HUES64 (cell line): ENCODE data around the gene RABGAP1L.
"Not testable (repeated sequence)": the region's sequence is repeated elsewhere in the genome, so short reads cannot be mapped to it uniquely, and the experiment has no call there.

Experiments
- H3K27ac ChIP-seq: 2 replicates; pipeline ENCODE4 v1.7.0; 2013; ENCODE audit warnings: low read depth, low read length, inconsistent platforms
- H3K27me3 ChIP-seq: 2 replicates; pipeline ENCODE4 v1.6.1; 2013; ENCODE audit warnings: mild to moderate bottlenecking, low read length; ENCODE audit not compliant: insufficient read depth
- H3K36me3 ChIP-seq: 2 replicates; pipeline ENCODE4 v1.6.1; 2013; ENCODE audit warnings: mild to moderate bottlenecking, low read length; ENCODE audit not compliant: insufficient read depth
- H3K4me1 ChIP-seq: 2 replicates; pipeline ENCODE4 v1.6.1; 2013; ENCODE audit warnings: mild to moderate bottlenecking, low read length, moderate library complexity; ENCODE audit not compliant: insufficient read depth
- H3K4me3 ChIP-seq: 2 replicates; pipeline ENCODE4 v1.5.1; 2013; ENCODE audit warnings: mild to moderate bottlenecking, low read length, moderate library complexity
- H3K9ac ChIP-seq: 2 replicates; pipeline ENCODE4 v1.6.1; 2013; ENCODE audit warnings: mild to moderate bottlenecking, low read depth, low read length
- H3K9me3 ChIP-seq: 2 replicates; pipeline ENCODE4 v1.6.1; 2013; ENCODE audit warnings: low read depth, low read length; ENCODE audit not compliant: insufficient read depth
- WGBS: fragments of 150-250, 120-280 bp; methylation state at CpG from one replicate; pipeline ENCODE4 v1.1.7; 2013; ENCODE audit warnings: missing lambda C conversion rate; 5-methylcytosine and 5-hydroxymethylcytosine counted together

The RABGAP1L gene

DNA sequence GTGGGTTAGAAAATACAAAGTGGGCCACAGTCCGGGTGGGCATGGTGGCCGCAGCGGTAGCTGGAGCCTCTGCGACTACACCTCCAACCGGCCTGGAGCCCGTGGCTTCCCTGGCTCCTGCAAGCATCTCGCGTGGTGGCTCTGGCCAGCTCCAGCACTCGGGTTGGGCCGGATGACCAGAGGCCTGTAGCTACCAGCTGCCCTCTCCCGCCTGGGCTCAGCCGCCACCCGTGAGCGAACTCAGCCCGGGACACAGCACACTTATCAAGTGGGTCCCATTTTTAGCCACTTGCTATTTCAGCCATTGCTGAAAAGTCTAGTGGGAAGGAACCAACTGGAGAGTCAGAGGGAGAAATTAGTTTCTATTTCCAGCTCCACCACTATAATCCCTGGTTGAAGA, 732.7 kb downstream of the RABGAP1L start:
- Histone ChIP-seq H3K9me3 (no peaks in the 10 kb centered on the region), H3K4me1 (no peaks in the 10 kb centered on the region), H3K36me3 (peaks cover 71% of the 10 kb centered on the region), H3K27me3 (no peaks in the 10 kb centered on the region), H3K9ac (no peak overlapping the region), H3K4me3 (no peak overlapping the region), H3K27ac (no peak overlapping the region)
- WGBS = 97% methylated on average over 15 of the region's 15 CpGs

DNA sequence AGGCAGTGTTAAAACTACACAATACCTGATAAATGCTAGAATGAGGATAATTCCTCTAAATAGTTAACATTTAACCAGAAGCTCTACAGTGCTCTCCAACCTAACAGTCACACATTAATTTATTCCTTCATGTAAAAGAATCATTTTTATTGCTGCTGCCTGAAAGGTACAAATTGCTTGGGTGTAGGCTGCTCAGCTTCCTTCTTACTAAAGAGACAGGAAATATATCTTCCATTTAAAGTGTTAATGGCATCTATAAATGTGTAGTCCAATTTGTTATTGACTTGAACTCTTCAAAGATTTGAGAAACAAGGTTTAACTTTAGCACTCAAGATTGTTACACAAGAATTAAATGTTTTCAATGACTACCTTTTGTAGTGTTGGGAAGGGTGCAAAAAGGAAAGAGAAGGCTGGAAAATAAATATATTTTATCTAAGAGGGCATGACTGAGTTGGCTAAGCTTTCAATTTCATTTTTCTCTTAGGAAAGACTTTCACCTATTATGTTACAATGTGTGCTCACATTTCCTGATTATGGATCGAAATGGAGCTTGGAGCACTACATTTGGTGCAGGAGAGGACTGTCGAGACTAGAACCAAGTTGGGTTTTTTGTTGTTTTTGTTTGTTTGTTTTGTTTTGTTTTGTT, 734.9 kb downstream of the RABGAP1L start:
- no peak overlapping the region for H3K27ac ChIP-seq
- 0 out of 2 replicates have a peak, but pooled peaks cover 2% of the 10 kb centered on the region for H3K4me1 ChIP-seq
- no peak overlapping the region for H3K9ac ChIP-seq
- H3K36me3 ChIP-seq = peaks cover 67% of the 10 kb centered on the region
- no peaks in the 10 kb centered on the region for H3K27me3 ChIP-seq
- no peak overlapping the region for H3K4me3 ChIP-seq
- no peaks in the 10 kb centered on the region for H3K9me3 ChIP-seq
- 99% methylated on average over 2 of the region's 2 CpGs for WGBS

DNA sequence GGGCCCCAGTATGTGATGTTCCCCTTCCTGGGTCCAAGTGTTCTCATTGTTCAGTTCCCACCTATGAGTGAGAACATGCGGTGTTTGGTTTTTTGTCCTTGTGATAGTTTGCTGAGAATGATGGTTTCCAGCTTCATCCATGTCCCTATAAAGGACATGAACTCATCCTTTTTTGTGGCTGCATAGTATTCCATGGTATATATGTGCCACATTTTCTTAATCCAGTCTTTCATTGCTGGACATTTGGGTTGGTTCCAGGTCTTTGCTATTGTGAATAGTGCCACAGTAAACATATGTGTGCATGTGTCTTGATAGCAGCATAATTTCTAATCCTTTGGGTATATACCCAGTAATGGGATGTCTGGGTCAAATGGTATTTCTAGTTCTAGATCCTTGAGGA, 736.3 kb downstream of the RABGAP1L start:
- WGBS = no CpG with 5 or more reads among the region's 1 CpG
- Histone ChIP-seq H3K36me3 (peaks cover 62% of the 10 kb centered on the region), H3K4me1 (peaks cover 16% of the 10 kb centered on the region)
- not testable (repeated sequence) for H3K27me3 ChIP-seq, H3K4me3 ChIP-seq, H3K9me3 ChIP-seq, H3K9ac ChIP-seq, H3K27ac ChIP-seq

DNA sequence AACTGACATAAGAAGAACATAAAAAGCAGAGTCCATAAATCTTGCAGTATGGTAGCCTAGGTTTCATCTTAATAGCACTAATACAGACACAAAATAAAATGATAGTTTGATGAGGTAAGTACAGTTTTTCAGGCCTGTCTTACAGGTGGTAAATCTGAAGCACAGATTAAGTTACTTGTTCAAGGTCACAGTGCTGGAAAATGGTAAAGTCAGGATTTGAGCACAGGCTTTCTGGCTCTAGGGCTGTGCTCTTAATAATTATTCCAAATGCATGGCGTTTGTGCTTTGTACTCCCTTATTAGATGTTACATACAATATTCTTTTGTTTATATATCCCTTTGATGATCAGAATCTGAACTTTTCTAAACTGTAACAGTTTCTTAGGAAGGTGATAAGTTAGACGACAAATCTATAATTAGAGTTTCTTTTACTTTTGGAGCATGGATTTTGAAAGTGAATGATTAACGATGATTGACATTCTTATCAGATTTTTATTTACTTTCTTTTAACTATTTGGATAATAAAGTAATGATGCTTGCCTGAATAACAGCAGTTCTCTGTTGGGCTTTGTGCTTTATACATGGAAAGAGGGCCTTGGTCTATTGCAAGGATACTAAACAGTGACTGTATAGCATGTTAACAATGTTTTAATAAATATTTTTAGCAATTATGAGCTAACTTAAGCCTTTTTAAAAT, 738.9 kb downstream of the RABGAP1L start:
- Histone ChIP-seq H3K4me1 (peaks cover 31% of the 10 kb centered on the region), H3K27ac (no peak overlapping the region), H3K4me3 (no peak overlapping the region), H3K36me3 (peaks cover 55% of the 10 kb centered on the region), H3K9ac (no peak overlapping the region), H3K9me3 (no peaks in the 10 kb centered on the region), H3K27me3 (no peaks in the 10 kb centered on the region)
- WGBS = 100% methylated on average over 1 of the region's 3 CpGs

DNA sequence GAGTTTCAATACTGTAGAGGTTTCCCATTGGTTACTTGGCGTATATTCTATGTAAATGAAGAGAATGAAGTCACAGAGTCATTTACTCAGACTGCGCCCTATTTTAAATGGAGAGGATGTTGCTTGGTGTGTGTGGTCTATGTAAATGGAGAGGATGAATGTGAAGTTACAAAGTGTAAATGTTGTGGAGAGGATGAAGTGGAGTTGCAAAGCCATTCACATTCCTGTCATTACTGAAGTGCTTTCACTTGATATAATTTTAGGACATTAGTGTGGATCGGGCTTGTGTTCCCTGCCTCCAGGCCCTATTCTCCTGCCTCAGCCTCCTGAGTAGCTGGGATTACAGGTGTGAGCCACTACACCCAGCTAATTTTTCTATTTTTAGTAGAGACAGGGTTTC, 741.0 kb downstream of the RABGAP1L start:
- Histone ChIP-seq H3K36me3 (peaks cover 51% of the 10 kb centered on the region), H3K27ac (no peak overlapping the region), H3K9me3 (no peaks in the 10 kb centered on the region), H3K27me3 (no peaks in the 10 kb centered on the region), H3K9ac (no peak overlapping the region), H3K4me1 (peaks cover 32% of the 10 kb centered on the region), H3K4me3 (no peak overlapping the region)
- 90% methylated on average over 2 of the region's 3 CpGs for WGBS

DNA sequence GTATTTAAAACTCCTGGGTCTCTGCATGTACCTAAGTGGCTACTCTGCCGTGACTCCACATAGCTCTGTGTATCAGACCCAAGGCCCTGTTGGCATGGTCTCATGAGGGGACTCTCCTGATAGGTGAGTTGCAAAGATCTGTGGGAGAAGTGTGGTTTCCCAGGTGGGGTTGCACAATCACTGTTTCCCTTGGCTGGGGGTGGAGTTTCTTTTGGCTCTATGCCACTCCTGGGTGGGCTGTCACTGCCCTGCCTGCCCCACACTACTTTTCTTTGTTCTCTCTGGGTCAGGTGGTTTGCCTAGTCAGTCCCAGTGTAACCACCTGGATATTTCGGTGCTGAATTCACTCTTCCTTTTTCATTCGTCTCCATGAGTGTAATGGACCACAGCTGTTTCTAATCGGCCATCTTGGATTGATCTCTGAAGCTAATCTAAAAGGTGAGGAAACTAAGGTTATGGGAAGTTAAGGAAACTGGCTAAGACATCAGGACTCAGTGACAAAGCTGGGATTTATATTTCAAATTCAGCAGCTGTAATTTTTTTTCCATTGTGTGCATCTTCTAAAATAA, 743.3 kb downstream of the RABGAP1L start:
- no peaks in the 10 kb centered on the region for H3K9me3 ChIP-seq
- WGBS = 93% methylated on average over 4 of the region's 4 CpGs

DNA sequence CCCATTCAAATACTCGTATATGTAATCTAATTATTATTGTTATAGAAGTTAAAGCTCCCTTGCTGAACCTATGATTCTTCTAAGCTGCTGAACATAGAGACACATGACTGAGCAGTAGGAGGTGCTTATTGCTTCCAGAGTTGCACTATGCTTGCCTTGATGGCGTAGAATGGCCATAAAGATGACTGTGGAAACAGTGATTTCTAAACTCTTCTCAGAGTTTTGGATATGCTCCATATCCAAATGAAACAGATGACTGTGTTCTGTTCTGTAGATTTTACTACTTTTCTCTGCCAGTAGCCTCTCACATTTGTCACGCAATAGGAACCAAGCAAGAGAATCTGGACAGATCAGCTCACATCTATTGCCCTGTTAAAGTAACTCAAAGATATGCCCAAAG, 752.3 kb downstream of the RABGAP1L start:
- Histone ChIP-seq H3K4me1 (no peaks in the 10 kb centered on the region), H3K9ac (no peak overlapping the region), H3K27me3 (no peaks in the 10 kb centered on the region), H3K9me3 (no peaks in the 10 kb centered on the region), H3K27ac (no peak overlapping the region), H3K36me3 (peaks cover 29% of the 10 kb centered on the region; the same call in 1 of the 2 replicates), H3K4me3 (no peak overlapping the region)
- WGBS = 95% methylated on average over 2 of the region's 3 CpGs

More for the DNA sequence above, 743.3 kb downstream of the RABGAP1L start:
- H3K9ac ChIP-seq = no peak overlapping the region
- no peaks in the 10 kb centered on the region for H3K27me3 ChIP-seq
- no peak overlapping the region for H3K4me3 ChIP-seq
- H3K36me3 ChIP-seq = peaks cover 49% of the 10 kb centered on the region
- peaks cover 32% of the 10 kb centered on the region for H3K4me1 ChIP-seq
- no peak overlapping the region for H3K27ac ChIP-seq

DNA sequence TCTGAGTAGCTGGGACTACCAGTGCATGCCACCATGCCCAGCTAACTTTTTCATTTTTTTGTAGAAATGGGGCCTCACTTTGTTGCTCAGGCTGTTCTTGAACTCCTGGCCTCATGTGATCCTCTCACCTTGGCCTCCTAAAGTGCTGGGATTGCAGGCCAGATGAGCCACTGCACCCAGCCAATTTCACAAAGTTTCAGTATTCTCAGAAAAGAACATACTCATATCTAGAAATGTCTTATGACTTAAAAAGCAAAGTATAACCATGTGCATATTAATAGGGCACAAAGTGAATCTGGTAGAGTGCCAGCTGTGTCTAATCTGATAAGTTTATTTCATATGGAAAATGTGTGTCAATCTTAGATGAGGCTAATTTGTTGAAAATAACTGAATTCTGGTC, 752.9 kb downstream of the RABGAP1L start:
- no peak overlapping the region for H3K9ac ChIP-seq
- H3K27me3 ChIP-seq = no peaks in the 10 kb centered on the region
- no peak overlapping the region for H3K4me3 ChIP-seq
- peaks cover 33% of the 10 kb centered on the region; the same call in 1 of the 2 replicates for H3K36me3 ChIP-seq
- H3K27ac ChIP-seq = no peak overlapping the region
- H3K4me1 ChIP-seq = no peaks in the 10 kb centered on the region
- no peaks in the 10 kb centered on the region for H3K9me3 ChIP-seq

DNA sequence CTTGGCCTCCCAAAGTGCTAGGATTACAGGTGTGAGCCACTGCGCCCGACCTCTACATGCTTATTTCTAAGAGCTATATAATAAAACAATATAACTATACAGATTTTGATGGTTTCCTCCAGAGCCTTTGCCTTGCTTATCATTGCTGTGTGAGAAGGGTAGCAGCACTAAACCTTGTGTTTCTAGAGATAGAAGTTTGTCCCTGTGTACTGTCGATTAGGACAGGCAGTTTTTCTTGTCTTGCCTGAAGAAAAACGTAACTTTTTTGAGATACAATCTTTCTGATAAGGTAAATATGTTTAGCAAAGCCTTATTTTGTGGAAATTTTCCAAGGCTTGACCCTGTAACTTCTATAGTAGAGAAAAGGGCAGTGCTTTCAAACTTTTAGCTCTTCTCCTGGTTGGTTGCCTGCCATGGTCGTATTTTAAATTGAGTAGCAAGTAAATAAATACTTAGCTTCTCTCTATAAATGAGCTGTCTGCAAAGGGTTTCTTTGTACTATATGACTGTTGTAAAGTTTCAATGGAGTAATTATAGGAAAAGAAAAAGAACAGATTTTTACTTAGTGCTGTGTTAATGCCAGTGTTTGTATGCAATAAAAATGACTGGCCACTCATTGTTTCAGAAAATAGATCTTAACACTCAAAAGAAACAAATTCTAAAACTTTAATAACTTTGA, 754.0 kb downstream of the RABGAP1L start:
- 0 out of 2 replicates have a peak overlapping the region, but pooled peaks have one; percentile 6 for H3K27ac ChIP-seq
- H3K27me3 ChIP-seq = no peaks in the 10 kb centered on the region
- peaks cover 28% of the 10 kb centered on the region; the same call in 1 of the 2 replicates for H3K36me3 ChIP-seq
- H3K4me3 ChIP-seq = no peak overlapping the region
- no peaks in the 10 kb centered on the region for H3K9me3 ChIP-seq
- H3K9ac ChIP-seq = no peak overlapping the region
- WGBS = 99% methylated on average over 2 of the region's 5 CpGs
- H3K4me1 ChIP-seq = no peaks in the 10 kb centered on the region

DNA sequence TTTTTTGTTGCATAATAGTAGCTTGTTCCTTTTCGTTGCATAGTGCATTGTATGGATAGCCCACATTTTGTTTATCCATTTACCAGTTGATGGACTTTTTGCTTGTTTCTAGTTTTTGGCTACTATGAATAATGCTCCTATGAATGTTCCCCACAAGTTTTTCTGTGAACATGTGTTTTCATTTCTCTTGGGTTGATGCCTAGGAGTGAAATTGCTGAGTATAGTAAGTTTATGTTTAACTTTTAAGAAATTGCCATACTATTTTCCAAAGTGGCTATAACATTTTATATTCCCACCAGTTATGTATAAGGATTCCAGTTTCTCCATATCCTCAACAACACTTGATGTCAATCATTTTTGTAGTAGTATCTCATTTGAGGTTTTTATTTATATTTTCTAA, 755.7 kb downstream of the RABGAP1L start:
- H3K36me3 ChIP-seq = peaks cover 34% of the 10 kb centered on the region
- H3K4me1 ChIP-seq = no peaks in the 10 kb centered on the region
- no peaks in the 10 kb centered on the region; the same call in 1 of the 2 replicates for H3K9me3 ChIP-seq
- H3K27me3 ChIP-seq = no peaks in the 10 kb centered on the region
- no peak overlapping the region for H3K27ac ChIP-seq
- H3K9ac ChIP-seq = no peak overlapping the region
- no peak overlapping the region for H3K4me3 ChIP-seq
- 20% methylated on average over 1 of the region's 1 CpG for WGBS

DNA sequence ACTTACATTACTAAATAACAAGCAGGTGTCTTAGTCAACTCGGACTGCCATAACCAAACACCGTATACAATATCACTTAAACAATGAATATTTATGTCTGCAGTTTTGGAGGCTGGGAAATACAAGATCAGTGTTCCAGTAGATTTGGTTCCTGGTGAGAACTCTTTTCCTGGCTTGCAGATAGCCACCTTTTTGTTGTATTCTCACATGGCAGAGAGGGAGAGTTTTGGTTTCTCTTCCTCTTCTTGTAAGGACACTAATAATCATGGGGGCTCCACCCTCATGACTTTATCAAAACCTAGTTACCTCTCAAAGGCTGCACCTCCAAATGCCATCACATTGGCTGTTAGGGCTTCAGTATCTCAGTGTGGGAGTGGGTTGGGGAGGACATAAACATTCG, 757.5 kb downstream of the RABGAP1L start:
- H3K4me3 ChIP-seq = no peak overlapping the region
- 100% methylated on average over 1 of the region's 3 CpGs for WGBS
- no peak overlapping the region for H3K9ac ChIP-seq
- no peak overlapping the region for H3K27ac ChIP-seq
- H3K4me1 ChIP-seq = no peaks in the 10 kb centered on the region
- H3K27me3 ChIP-seq = no peaks in the 10 kb centered on the region
- no peaks in the 10 kb centered on the region; the same call in none of the 2 replicates for H3K9me3 ChIP-seq
- peaks cover 36% of the 10 kb centered on the region for H3K36me3 ChIP-seq
